Measurements from ENCODE around the gene CNTN4.

Gene CNTN4

GRCh38 chr3:2837239-2837638, 738.6 kb downstream of the CNTN4 start:
- no peak overlapping the region for H3K27ac ChIP-seq
- no peaks in the 10 kb centered on the region for H3K36me3 ChIP-seq (ENCODE audit: insufficient read depth, low read length)
- no peaks in the 10 kb centered on the region for H3K9me3 ChIP-seq (ENCODE audit: low read depth, low read length)
- no peak for TF ChIP-seq FOXP2 (optimal IDR thresholded peaks at IDR 0.05; ENCODE audit: control extremely low read depth, extremely low read length, insufficient read depth)
- TF ChIP-seq EZH2 (IDR thresholded peaks at IDR 0.05), result no peak
- TF ChIP-seq POLR2AphosphoS5 (IDR thresholded peaks at IDR 0.05; ENCODE audit: borderline replicate concordance, low read depth, low read length), result no peak
- no peak for DNase-seq (ENCODE audit: low read depth, low spot score)
- peak overlapping the region; percentile 28; the same call in 1 of the 2 replicates for H3K4me3 ChIP-seq
- no peak overlapping the region for H3K9ac ChIP-seq (ENCODE audit: insufficient read length)

DNA sequence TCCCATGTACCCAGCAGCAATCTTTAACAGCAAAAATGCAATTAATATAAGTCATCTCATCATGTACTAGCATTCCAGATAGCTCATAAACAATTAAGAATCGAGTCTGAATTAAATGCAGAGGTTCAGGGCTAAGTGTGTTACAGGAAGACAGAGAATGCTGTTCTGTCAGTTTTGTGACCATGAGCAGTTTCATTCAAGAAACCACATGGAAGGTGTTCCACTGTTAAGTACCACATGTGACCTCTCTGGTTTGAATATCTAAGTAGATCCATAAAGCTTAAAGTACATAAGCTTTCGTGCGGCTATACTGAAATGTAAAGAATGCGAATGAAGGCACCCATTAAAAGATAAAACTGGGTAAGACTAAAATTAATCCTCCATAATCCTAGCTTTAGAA, 739.2 kb downstream of the CNTN4 start:
- no peak for DNase-seq (ENCODE audit: low read depth, low spot score)
- 0 out of 2 replicates have a peak overlapping the region, but pooled peaks have one; percentile 13 for H3K27ac ChIP-seq
- H3K9me3 ChIP-seq (ENCODE audit: low read depth, low read length), result no peaks in the 10 kb centered on the region
- no peak overlapping the region for H3K9ac ChIP-seq (ENCODE audit: insufficient read length)
- no peaks in the 10 kb centered on the region for H3K36me3 ChIP-seq (ENCODE audit: insufficient read depth, low read length)
- peak overlapping the region; percentile 28; the same call in 1 of the 2 replicates for H3K4me3 ChIP-seq
- TF ChIP-seq POLR2AphosphoS5 (IDR thresholded peaks at IDR 0.05; ENCODE audit: borderline replicate concordance, low read depth, low read length), result no peak

GRCh38 chr3:2838546-2839157, 740.0 kb downstream of the CNTN4 start:
- peak; percentile 14 for DNase-seq (ENCODE audit: low read depth, low spot score)
- H3K4me3 ChIP-seq, result no peak overlapping the region
- no peak overlapping the region for H3K27ac ChIP-seq
- no peak overlapping the region for H3K9ac ChIP-seq (ENCODE audit: insufficient read length)
- no peaks in the 10 kb centered on the region for H3K36me3 ChIP-seq (ENCODE audit: insufficient read depth, low read length)
- TF ChIP-seq FOXP2 (optimal IDR thresholded peaks at IDR 0.05; ENCODE audit: control extremely low read depth, extremely low read length, insufficient read depth), result no peak
- no peak for TF ChIP-seq EZH2 (IDR thresholded peaks at IDR 0.05)
- H3K9me3 ChIP-seq (ENCODE audit: low read depth, low read length), result no peaks in the 10 kb centered on the region

DNA sequence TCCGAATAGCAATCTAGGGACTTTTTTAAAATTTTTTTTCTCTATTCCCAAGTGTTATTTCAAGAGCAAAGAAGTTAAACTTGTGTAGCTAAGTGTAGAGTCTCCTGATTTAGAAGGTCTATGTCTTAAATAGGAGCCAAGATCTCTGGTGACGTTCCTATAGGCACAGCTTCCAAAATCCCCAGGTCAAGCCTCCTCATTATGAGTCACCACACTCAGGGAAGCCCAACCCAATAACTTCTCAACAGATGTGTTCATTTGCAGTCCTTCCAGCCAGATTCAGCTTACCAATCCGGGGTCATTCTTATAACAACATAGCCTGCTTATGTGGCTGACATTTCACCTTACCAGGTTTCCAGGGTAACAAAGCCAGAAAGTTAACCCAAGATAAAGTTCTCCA, 741.2 kb downstream of the CNTN4 start:
- Histone ChIP-seq H3K9me3 (ENCODE audit: low read depth, low read length) (no peaks in the 10 kb centered on the region), H3K9ac (ENCODE audit: insufficient read length) (no peak overlapping the region), H3K36me3 (ENCODE audit: insufficient read depth, low read length) (no peaks in the 10 kb centered on the region), H3K4me3 (no peak overlapping the region), H3K27ac (no peak overlapping the region)
- no peak for TF ChIP-seq POLR2AphosphoS5 (IDR thresholded peaks at IDR 0.05; ENCODE audit: borderline replicate concordance, low read depth, low read length)
- TF ChIP-seq FOXP2 (optimal IDR thresholded peaks at IDR 0.05; ENCODE audit: control extremely low read depth, extremely low read length, insufficient read depth), result no peak
- no peak for TF ChIP-seq EZH2 (IDR thresholded peaks at IDR 0.05)
- no peak for DNase-seq (ENCODE audit: low read depth, low spot score)

- H3K9ac ChIP-seq (ENCODE audit: insufficient read length), result no peak overlapping the region
- no peak for DNase-seq (ENCODE audit: low read depth, low spot score)
- no peak overlapping the region for H3K4me3 ChIP-seq
- no peaks in the 10 kb centered on the region for H3K9me3 ChIP-seq (ENCODE audit: low read depth, low read length)
- TF ChIP-seq FOXP2 (optimal IDR thresholded peaks at IDR 0.05; ENCODE audit: control extremely low read depth, extremely low read length, insufficient read depth) (no peak), EZH2 (IDR thresholded peaks at IDR 0.05) (no peak), POLR2AphosphoS5 (IDR thresholded peaks at IDR 0.05; ENCODE audit: borderline replicate concordance, low read depth, low read length) (no peak)
- H3K27ac ChIP-seq, result no peak overlapping the region
- no peaks in the 10 kb centered on the region for H3K36me3 ChIP-seq (ENCODE audit: insufficient read depth, low read length)
Measured at GRCh38 chr3:2847062-2847841, 748.6 kb downstream of the CNTN4 start.

DNA sequence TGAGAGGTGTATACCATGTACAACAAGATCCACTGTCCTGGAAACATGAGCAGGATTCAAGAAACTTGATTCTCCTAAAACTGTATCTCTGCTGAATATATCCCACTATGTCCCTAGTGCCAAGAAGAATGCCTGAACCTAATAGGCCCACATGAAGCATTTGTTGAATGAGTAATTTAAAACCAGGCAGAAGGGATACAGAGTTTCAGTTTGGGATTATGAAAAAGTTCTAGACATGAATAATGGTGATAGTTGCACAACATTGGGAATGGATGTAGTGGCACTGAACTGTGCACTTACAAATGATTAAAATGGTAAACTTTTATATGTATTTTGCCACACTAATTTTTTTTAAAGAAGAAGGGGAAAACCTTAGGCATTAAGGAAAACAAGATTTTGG, 750.4 kb downstream of the CNTN4 start:
- H3K36me3 ChIP-seq (ENCODE audit: insufficient read depth, low read length), result no peaks in the 10 kb centered on the region
- no peak for TF ChIP-seq FOXP2 (optimal IDR thresholded peaks at IDR 0.05; ENCODE audit: control extremely low read depth, extremely low read length, insufficient read depth)
- TF ChIP-seq POLR2AphosphoS5 (IDR thresholded peaks at IDR 0.05; ENCODE audit: borderline replicate concordance, low read depth, low read length), result no peak
- no peak for TF ChIP-seq EZH2 (IDR thresholded peaks at IDR 0.05)
- no peak overlapping the region for H3K9ac ChIP-seq (ENCODE audit: insufficient read length)
- no peak overlapping the region for H3K4me3 ChIP-seq
- no peak for DNase-seq (ENCODE audit: low read depth, low spot score)
- no peak overlapping the region for H3K27ac ChIP-seq
- H3K9me3 ChIP-seq (ENCODE audit: low read depth, low read length), result no peaks in the 10 kb centered on the region

GRCh38 chr3:2850701-2851100, 752.0 kb downstream of the CNTN4 start:
- no peak overlapping the region for H3K9ac ChIP-seq (ENCODE audit: insufficient read length)
- no peak for DNase-seq (ENCODE audit: low read depth, low spot score)
- no peak for TF ChIP-seq FOXP2 (optimal IDR thresholded peaks at IDR 0.05; ENCODE audit: control extremely low read depth, extremely low read length, insufficient read depth)
- no peak for TF ChIP-seq EZH2 (IDR thresholded peaks at IDR 0.05)
- no peak for TF ChIP-seq POLR2AphosphoS5 (IDR thresholded peaks at IDR 0.05; ENCODE audit: borderline replicate concordance, low read depth, low read length)

GRCh38 chr3:2851361-2851760, 752.7 kb downstream of the CNTN4 start:
- no peaks in the 10 kb centered on the region for H3K36me3 ChIP-seq (ENCODE audit: insufficient read depth, low read length)
- DNase-seq (ENCODE audit: low read depth, low spot score), result no peak
- no peak overlapping the region for H3K9ac ChIP-seq (ENCODE audit: insufficient read length)
- H3K4me3 ChIP-seq, result no peak overlapping the region
- H3K9me3 ChIP-seq (ENCODE audit: low read depth, low read length), result no peaks in the 10 kb centered on the region
- no peak for TF ChIP-seq EZH2 (IDR thresholded peaks at IDR 0.05)
- TF ChIP-seq FOXP2 (optimal IDR thresholded peaks at IDR 0.05; ENCODE audit: control extremely low read depth, extremely low read length, insufficient read depth), result no peak
- TF ChIP-seq POLR2AphosphoS5 (IDR thresholded peaks at IDR 0.05; ENCODE audit: borderline replicate concordance, low read depth, low read length), result no peak
- H3K27ac ChIP-seq, result no peak overlapping the region

More at GRCh38 chr3:2850701-2851100, 752.0 kb downstream of the CNTN4 start:
- no peaks in the 10 kb centered on the region for H3K36me3 ChIP-seq (ENCODE audit: insufficient read depth, low read length)
- H3K27ac ChIP-seq, result no peak overlapping the region
- H3K4me3 ChIP-seq, result no peak overlapping the region
- no peaks in the 10 kb centered on the region for H3K9me3 ChIP-seq (ENCODE audit: low read depth, low read length)

All from SK-N-MC (cell line).